ENCODE results near the gene MARS1. TPM values are rescaled to one million over a fixed set of nuclear protein-coding genes. Genes with fewer than 3 reads are reported as not detected.
"Not testable (repeated sequence)": the region's sequence is repeated elsewhere in the genome, so short reads cannot be mapped to it uniquely, and the experiment has no call there.

MARS1 gene
- total and polyA plus RNA-seq, 12 donors = 56.7 to 108 (median 75.6) TPM

DNA sequence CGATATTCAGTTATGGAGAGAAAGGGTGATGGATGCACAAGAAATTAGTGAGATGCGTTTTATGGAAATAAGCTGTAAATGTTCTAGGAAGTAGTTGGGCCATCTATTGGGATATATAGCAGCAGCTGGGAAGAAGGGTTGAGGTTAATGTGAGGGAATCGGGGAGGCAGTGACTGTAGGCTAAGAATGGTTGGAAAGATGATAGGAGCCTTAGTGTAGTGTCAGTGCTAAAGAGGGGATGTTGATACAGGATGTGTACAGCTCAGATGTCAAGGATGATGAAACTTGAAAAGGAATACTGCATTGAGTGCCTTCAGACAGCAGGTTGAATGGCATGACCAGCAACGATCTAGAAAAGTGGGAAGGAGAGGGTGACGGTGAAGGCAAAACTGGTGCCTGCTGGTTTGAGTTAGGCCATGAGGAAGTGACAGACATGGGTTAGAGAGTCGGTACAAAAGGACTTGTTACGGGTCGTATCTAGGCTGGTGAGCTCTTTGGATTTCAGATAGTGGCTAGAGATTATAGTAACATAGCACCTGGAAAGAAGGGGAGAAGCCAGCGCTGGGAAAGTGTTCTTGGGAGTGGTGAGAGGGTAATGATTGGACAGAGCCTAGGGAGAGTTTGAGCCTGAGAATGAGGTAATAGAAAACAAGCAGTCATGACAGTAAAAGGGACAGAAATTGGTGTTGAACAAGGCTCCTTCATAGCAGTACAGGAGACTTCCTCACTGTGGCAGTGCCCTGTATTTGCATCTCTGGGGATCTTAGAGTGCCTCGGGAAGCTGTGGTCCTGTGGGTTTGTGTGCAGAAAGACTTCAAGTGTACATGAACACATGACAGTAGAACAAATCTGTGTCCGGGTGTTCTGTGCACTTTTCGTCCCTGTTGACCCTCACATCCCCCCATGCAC lies 9.6 kb downstream of the MARS1 start:
- Histone ChIP-seq H3K9me3 (no peaks in the 10 kb centered on the region), H3K4me3 (no peak overlapping the region), H3K36me3 (peaks cover 4 to 89% (median 45%) of the 10 kb centered on the region in 9 donors), H3K4me1 (no peaks in the 10 kb centered on the region), H3K27me3 (no peaks in the 10 kb centered on the region), H3K27ac (no peak overlapping the region)
- DNase-seq = no peak
- ATAC-seq = no peak
- TF ChIP-seq, protein P1, sequence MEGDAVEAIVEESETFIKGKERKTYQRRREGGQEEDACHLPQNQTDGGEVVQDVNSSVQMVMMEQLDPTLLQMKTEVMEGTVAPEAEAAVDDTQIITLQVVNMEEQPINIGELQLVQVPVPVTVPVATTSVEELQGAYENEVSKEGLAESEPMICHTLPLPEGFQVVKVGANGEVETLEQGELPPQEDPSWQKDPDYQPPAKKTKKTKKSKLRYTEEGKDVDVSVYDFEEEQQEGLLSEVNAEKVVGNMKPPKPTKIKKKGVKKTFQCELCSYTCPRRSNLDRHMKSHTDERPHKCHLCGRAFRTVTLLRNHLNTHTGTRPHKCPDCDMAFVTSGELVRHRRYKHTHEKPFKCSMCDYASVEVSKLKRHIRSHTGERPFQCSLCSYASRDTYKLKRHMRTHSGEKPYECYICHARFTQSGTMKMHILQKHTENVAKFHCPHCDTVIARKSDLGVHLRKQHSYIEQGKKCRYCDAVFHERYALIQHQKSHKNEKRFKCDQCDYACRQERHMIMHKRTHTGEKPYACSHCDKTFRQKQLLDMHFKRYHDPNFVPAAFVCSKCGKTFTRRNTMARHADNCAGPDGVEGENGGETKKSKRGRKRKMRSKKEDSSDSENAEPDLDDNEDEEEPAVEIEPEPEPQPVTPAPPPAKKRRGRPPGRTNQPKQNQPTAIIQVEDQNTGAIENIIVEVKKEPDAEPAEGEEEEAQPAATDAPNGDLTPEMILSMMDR (IDR thresholded peaks at IDR 0.05) = no peak
- 92 to 96% methylated on average over 12 of the region's 12 CpGs for WGBS, 2 donors
- intact Hi-C loops (cut with DNase I) = no loop called here

DNA sequence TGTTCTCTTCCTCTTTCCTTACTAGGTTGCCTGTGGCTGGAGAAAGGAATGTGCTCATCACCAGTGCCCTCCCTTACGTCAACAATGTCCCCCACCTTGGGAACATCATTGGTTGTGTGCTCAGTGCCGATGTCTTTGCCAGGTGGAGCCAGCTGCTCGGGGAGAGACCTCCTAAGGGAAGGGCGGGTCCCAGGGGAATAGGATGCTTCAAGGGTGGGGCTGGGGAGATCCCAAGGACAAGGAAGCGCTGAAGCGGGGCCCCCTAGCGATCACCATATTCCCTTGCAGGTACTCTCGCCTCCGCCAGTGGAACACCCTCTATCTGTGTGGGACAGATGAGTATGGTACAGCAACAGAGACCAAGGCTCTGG lies 10.2 kb downstream of the MARS1 start:
- no peak overlapping the region for H3K4me3 ChIP-seq
- no peaks in the 10 kb centered on the region for H3K4me1 ChIP-seq
- H3K9me3 ChIP-seq = no peaks in the 10 kb centered on the region
- intact Hi-C loops (cut with DNase I) = no loop called here
- DNase-seq (no peak), ATAC-seq (no peak)
- no peaks in the 10 kb centered on the region for H3K27me3 ChIP-seq
- 84 to 86% methylated on average over 9 of the region's 9 CpGs for WGBS, 2 donors
- peaks cover 4 to 91% (median 50%) of the 10 kb centered on the region in 9 donors for H3K36me3 ChIP-seq
- TF ChIP-seq, protein P1 (IDR thresholded peaks at IDR 0.05) = no peak
- H3K27ac ChIP-seq = no peak overlapping the region

GRCh38 chr12:57498571-57498970 lies 10.7 kb downstream of the MARS1 start:
- intact Hi-C loops (cut with DNase I) = no loop called here
- DNase-seq = no peak
- WGBS, 2 donors = 93 to 95% methylated on average over 4 of the region's 4 CpGs
- TF ChIP-seq, protein P1 (IDR thresholded peaks at IDR 0.05) = no peak
- H3K9me3 ChIP-seq = no peaks in the 10 kb centered on the region
- no peaks in the 10 kb centered on the region for H3K4me1 ChIP-seq
- H3K4me3 ChIP-seq = no peak overlapping the region
- no peak for ATAC-seq
- H3K36me3 ChIP-seq = peaks cover 4 to 95% (median 55%) of the 10 kb centered on the region in 9 donors
- no peak overlapping the region for H3K27ac ChIP-seq
- no peaks in the 10 kb centered on the region for H3K27me3 ChIP-seq

DNA sequence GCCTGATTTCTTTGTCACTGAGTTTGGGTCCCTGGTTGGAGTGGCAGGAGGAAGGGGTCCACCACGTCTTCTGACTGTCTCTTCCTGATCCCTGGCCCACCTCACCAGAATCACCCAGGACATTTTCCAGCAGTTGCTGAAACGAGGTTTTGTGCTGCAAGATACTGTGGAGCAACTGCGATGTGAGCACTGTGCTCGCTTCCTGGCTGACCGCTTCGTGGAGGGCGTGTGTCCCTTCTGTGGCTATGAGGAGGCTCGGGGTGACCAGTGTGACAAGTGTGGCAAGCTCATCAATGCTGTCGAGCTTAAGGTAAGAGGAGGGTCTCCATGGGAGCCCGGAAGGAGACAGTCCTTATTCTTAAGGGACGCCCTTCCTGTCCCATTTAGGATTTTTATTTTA lies 12.3 kb downstream of the MARS1 start:
- intact Hi-C loops (cut with DNase I) = no loop called here
- no peak for ATAC-seq
- no peak overlapping the region for H3K27ac ChIP-seq
- H3K4me1 ChIP-seq = no peaks in the 10 kb centered on the region
- no peak overlapping the region for H3K4me3 ChIP-seq
- no peak for DNase-seq
- TF ChIP-seq, protein P1 (IDR thresholded peaks at IDR 0.05) = no peak
- 96% methylated on average over 11 of the region's 11 CpGs for WGBS, 2 donors
- peaks cover 4 to 100% (median 71%) of the 10 kb centered on the region in 9 donors for H3K36me3 ChIP-seq
- no peaks in the 10 kb centered on the region for H3K9me3 ChIP-seq
- no peaks in the 10 kb centered on the region for H3K27me3 ChIP-seq

DNA sequence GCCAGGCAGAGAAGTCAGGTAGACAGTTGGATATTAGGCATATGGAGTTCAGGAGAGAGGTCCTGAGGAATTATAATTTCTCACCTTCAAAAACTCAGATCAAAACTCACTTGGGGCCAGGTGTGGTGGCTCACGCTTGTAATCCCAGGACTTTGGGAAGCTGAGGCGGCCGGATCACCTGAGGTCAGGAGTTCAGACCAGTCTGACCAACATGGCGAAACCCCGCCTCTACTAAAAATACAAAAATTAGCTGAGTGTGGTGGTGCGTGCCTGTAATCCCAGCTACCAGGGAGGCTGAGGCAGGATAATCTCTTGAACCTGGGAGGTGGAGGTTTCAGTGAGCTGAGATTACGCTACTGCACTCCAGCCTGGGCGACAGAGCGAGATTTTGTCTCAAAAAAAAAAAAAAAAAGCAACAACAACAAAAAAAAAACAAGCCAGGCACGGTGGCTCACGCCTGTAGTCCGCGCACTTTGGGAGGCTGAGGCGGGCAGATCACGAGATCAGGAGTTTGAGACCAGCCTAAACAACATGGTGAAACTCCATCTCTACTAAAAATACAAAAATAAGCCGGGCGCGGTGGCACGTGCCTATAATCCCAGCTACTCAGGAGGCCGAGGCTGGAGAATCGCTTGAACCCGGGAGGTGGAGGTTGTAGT lies 14.6 kb downstream of the MARS1 start:
- intact Hi-C loops (cut with DNase I); DNase-seq; H3K27me3 ChIP-seq; H3K27ac ChIP-seq; H3K4me3 ChIP-seq; H3K4me1 ChIP-seq; H3K9me3 ChIP-seq; ATAC-seq: not testable (repeated sequence)
- 97 to 98% methylated on average over 21 to 22 of the region's 22 CpGs for WGBS, 2 donors
- peaks cover 6 to 93% (median 72%) of the 10 kb centered on the region in 9 donors for H3K36me3 ChIP-seq

- whole genome bisulfite sequencing, 2 donors = 92 to 99% methylated on average over 4 of the region's 4 CpGs
- H3K4me1 ChIP-seq; DNase-seq; ATAC-seq; H3K4me3 ChIP-seq; H3K27ac ChIP-seq; H3K9me3 ChIP-seq; intact Hi-C loops (cut with DNase I); H3K27me3 ChIP-seq: not testable (repeated sequence)
- H3K36me3 ChIP-seq = peaks cover 0 to 85% (median 45%) of the 10 kb centered on the region in 9 donors
Measured at GRCh38 chr12:57506541-57506940, 18.7 kb downstream of the MARS1 start.

GRCh38 chr12:57507796-57508195 lies 19.9 kb downstream of the MARS1 start:
- H3K36me3 ChIP-seq = peaks cover 0 to 85% (median 46%) of the 10 kb centered on the region in 9 donors
- H3K9me3 ChIP-seq; DNase-seq; H3K27ac ChIP-seq; ATAC-seq; H3K27me3 ChIP-seq; intact Hi-C loops (cut with DNase I); H3K4me1 ChIP-seq; H3K4me3 ChIP-seq: not testable (repeated sequence)
- 96 to 98% methylated on average over 13 to 21 of the region's 28 CpGs for WGBS, 2 donors
